ENCODE results near the gene WNK1.

DNA sequence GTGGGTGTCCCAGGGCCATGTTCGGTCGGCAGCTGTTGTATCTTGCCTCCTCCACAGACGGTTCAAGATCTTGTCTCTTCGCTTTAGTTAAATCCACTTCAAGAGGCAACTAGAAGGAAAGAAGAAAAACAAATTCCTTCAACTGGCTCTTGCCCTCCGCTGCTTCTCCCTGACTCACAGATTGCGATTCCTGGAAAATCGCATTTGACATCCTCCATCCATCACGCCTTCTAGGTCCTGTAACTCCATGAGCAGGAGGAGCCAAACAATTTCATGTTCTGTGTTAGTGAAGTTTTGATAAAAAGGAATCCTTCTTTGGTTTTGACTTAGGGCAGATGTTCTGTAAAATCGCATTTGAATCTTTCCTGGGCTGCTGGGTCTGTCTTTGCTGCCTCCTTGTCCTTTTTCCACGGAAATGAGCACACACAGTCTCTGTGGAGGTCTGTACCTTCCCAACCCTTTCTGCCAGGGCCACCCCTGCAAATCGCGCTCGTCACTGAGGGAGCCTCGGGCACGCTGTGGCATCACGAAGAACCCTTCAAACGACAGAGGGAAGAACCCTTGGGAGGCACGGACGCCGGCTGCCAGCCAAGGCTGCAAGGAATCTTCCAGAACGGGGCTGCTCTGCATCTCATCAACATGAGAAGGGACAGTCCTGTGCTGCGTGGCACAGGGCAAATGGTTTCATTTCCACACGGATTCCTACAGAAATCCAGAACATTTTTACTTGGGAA is 164.5 kb downstream of the WNK1 start:
- TF ChIP-seq ZNF701 (tag by site-specific recombination; IDR thresholded peaks at IDR 0.05) = no peak
- no peak for TF ChIP-seq ZNF239 (tag by site-specific recombination; IDR thresholded peaks at IDR 0.05)
- no peak for TF ChIP-seq REPIN1 (tag by site-specific recombination; IDR thresholded peaks at IDR 0.05; ENCODE audit: low read depth)

Measured in HEK293 (cell line).